Left ventricle myocardium inferior (tissue), 1 donor: ENCODE data around the gene LIX1L. TPM values are rescaled to one million over a fixed set of nuclear protein-coding genes. Genes with fewer than 3 reads are reported as not detected.
A peak's percentile ranks its signal among the peaks of the same experiment; 100 is the strongest.

ENCODE experiments used
- DNase-seq: peaks from one replicate; pipeline ENCODE4 v3.0.0-alpha.2; 2020
- H3K27ac ChIP-seq: fragments of 200-600 bp; replicated peaks from 2 replicates; pipeline ENCODE4 v1.8.0; 2021
- H3K27me3 ChIP-seq: fragments of 200-600 bp; 2 replicates; pipeline ENCODE4 v1.8.0; 2021; ENCODE audit warnings: low read depth
- H3K36me3 ChIP-seq: fragments of 200-600 bp; 2 replicates; pipeline ENCODE4 v1.8.0; 2021
- H3K4me1 ChIP-seq: fragments of 200-600 bp; 2 replicates; pipeline ENCODE4 v1.8.0; 2021
- H3K4me3 ChIP-seq: fragments of 200-600 bp; 2 replicates; pipeline ENCODE4 v1.8.0; 2021; ENCODE audit warnings: mild to moderate bottlenecking, moderate library complexity
- H3K9me3 ChIP-seq: fragments of 200-600 bp; replicated peaks from 2 replicates; pipeline ENCODE4 v1.8.0; 2021
- intact Hi-C: fragments of 100-400 bp; cut with micrococcal nuclease; formaldehyde crosslinking; loops from one replicate; pipeline ENCODE4 v1.11.0; 2022
- total RNA-seq: library from RNA; stranded (reverse); fragmentation: NEBNext Ultra II Directional; extraction: Animal tissue kit (Norgen Biotek cat#: 25700); gene quantifications from one replicate; pipeline ENCODE4 v1.2.1, GENCODE V29; 2021
- TF ChIP-seq, protein P1 (sequence below): fragments of 200-600 bp; IDR thresholded peaks from 2 replicates; pipeline ENCODE4 v1.8.0; 2021; ENCODE audit warnings: antibody characterized with exemption, mild to moderate bottlenecking, borderline replicate concordance
- donor health status: DM: no; HTN: yes; CAD: no; lungs with severe emphysema.

The LIX1L gene
- total RNA-seq, 1 donor from 2014 or later, result 23.0 TPM

DNA sequence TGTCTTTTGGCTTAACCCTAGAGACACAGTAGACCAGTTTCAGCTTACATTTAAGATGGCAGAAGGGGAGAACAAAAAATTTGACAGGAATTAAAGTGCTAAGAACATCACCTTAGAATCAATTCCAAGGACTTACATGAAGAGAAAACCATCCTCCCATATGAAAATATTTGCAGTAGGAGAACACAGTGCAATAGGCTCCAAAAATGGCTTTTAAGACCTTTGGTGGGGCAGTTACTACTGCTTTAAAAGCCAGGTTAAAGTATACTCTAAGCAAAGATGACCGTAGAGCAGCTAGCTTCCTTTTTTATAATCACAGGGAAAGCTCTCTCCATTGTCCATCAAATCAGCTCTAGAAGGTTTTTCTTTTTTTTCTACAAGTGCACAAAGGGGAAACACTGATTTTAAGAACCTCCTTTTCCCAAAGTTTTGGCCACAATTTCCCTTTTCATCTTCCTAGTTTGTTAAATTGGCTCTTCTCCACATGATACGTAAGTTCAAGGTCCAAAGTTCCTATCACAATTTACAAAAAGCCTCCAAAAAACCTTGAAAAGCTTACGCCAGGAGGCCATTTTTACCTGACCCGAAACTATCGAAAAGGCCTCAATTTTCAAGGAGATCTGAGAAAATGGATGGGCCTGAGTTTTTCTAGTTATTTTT, 35.3 kb upstream of the LIX1L start:
- intact Hi-C loops, result no loop called here
- peaks cover 76% of the 10 kb centered on the region for H3K4me1 ChIP-seq
- H3K9me3 ChIP-seq, result no peaks in the 10 kb centered on the region
- no peak for DNase-seq
- peaks cover 40% of the 10 kb centered on the region for H3K36me3 ChIP-seq
- H3K27me3 ChIP-seq, result no peaks in the 10 kb centered on the region
- H3K4me3 ChIP-seq, result peak overlapping the region; percentile 86
- TF ChIP-seq, protein P1, sequence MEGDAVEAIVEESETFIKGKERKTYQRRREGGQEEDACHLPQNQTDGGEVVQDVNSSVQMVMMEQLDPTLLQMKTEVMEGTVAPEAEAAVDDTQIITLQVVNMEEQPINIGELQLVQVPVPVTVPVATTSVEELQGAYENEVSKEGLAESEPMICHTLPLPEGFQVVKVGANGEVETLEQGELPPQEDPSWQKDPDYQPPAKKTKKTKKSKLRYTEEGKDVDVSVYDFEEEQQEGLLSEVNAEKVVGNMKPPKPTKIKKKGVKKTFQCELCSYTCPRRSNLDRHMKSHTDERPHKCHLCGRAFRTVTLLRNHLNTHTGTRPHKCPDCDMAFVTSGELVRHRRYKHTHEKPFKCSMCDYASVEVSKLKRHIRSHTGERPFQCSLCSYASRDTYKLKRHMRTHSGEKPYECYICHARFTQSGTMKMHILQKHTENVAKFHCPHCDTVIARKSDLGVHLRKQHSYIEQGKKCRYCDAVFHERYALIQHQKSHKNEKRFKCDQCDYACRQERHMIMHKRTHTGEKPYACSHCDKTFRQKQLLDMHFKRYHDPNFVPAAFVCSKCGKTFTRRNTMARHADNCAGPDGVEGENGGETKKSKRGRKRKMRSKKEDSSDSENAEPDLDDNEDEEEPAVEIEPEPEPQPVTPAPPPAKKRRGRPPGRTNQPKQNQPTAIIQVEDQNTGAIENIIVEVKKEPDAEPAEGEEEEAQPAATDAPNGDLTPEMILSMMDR, result no peak
- peak overlapping the region; percentile 99 for H3K27ac ChIP-seq

DNA sequence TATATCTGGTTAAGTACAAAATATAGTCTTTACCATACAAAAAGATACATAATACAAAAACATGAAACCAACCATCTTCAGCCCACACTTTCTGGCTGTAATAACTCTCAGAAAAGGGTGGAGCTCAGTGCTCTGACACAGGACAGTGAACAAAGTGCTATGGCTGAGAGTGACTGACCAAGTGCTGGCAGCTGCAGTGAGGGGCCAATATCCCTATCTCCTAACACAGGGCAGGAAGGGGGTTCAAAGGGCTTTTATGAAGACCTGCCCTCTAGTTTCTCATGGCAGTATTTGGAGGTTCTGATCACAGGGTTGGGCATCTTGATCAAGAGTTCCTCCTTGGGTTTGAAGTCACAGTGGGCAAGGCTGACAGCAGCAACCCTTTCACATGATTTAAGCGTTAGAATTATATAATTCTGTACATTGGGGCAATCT, 34.7 kb upstream of the LIX1L start:
- TF ChIP-seq, protein P1, result no peak
- H3K27ac ChIP-seq, result peak overlapping the region; percentile 99
- peak overlapping the region; percentile 86 for H3K4me3 ChIP-seq
- no peaks in the 10 kb centered on the region for H3K27me3 ChIP-seq
- H3K36me3 ChIP-seq, result peaks cover 40% of the 10 kb centered on the region
- no peaks in the 10 kb centered on the region for H3K9me3 ChIP-seq
- peaks cover 75% of the 10 kb centered on the region for H3K4me1 ChIP-seq
- intact Hi-C loops, result no loop called here
- DNase-seq, result no peak

DNA sequence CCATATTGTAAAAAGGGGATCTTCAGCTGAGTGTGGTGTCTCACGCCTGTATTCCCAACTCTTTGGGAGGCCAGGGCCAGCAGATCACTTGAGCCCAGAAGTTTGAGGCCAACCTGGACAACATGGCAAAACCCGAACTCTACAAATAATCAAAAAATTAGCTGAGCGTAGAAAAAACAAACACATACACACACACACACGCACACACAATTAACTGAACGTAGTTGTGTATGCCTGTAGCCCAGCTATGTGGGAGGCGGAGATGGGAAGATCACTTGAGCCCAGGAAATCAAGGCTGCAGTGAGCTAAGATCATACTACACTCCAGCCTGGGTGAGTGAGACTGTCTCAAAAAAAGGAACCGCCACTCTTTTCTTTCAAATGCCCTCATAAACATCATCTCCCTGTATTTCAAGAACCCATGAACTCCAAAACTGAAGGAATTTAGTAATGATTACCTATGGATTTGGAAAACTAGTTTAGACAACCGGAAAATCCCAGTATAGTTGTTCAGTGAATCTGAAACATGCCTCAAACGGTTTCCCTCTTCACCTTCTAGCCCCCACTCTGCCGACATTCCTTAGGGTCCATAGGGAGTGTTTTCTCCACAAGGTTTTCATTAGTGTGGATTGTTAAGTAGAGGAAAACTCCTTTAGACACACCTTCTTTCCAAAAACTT, 34.1 kb upstream of the LIX1L start:
- Histone ChIP-seq H3K4me1 (peaks cover 75% of the 10 kb centered on the region), H3K4me3 (peak overlapping the region; percentile 86), H3K27ac (peak overlapping the region; percentile 99), H3K36me3 (peaks cover 40% of the 10 kb centered on the region), H3K9me3 (no peaks in the 10 kb centered on the region), H3K27me3 (no peaks in the 10 kb centered on the region)
- intact Hi-C loops, result no loop called here
- no peak for DNase-seq
- TF ChIP-seq, protein P1, result no peak

DNA sequence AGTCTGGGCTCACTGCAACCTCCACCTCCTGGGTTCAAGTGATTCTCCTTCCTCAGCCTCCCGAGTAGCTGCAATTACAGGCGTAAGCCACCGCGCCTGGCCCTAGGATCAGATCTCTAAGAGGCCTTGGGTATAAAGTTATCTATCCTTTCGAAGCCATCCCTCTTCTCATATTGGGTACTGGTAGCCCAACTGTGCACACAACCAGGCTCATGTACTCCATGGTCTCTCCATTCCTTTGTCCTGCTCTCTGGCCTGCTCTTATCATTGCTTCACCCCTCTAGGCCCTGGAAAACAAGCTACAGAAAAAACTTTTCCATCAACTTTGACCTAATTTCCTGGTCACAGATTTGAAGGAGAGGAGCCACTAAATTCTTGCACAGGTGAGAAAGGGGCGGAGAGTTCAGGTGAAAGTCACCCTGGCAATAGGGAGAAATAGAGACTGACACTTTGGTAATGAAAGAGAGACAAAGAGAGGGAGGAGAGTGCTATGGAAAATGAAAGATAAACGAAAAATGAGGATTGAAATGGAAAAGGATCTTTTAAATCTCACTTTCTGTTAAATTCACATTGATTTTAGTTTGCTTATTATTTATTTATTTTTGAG, 32.5 kb upstream of the LIX1L start:
- H3K4me1 ChIP-seq, result peaks cover 82% of the 10 kb centered on the region
- peaks cover 32% of the 10 kb centered on the region for H3K36me3 ChIP-seq
- H3K9me3 ChIP-seq, result no peaks in the 10 kb centered on the region
- no peak for DNase-seq
- peak overlapping the region; percentile 99 for H3K27ac ChIP-seq
- no peaks in the 10 kb centered on the region for H3K27me3 ChIP-seq
- H3K4me3 ChIP-seq, result peak overlapping the region; percentile 86
- intact Hi-C loops, result no loop called here
- TF ChIP-seq, protein P1, result no peak

DNA sequence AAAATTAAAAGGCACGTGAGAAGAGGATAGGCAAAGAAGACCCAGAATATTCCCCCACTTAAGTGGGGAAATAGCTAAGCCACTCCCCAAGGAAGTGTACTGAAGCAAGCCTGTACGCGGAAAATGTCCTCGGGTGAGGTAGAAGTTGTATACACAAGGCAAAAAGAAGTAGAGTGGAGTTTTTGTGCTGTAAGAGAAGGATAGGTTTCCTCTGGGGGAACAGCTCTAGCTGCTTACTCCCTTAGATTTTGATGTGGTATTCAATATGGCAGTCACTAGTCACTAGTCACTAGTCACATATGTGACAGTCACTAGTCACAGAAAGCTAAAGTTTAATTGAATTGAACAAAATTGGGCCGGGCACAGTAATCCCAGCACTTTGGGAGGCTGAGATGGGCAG, 31.0 kb upstream of the LIX1L start:
- H3K27me3 ChIP-seq, result no peaks in the 10 kb centered on the region
- peaks cover 82% of the 10 kb centered on the region for H3K4me1 ChIP-seq
- no peak overlapping the region for H3K4me3 ChIP-seq
- TF ChIP-seq, protein P1, result no peak
- H3K36me3 ChIP-seq, result peaks cover 16% of the 10 kb centered on the region
- peak overlapping the region; percentile 99 for H3K27ac ChIP-seq
- H3K9me3 ChIP-seq, result no peaks in the 10 kb centered on the region
- no peak for DNase-seq
- intact Hi-C loops, result no loop called here
